H9 (cell line): Measurements from ENCODE around the gene CLEC10A. TPM values are rescaled to one million over a fixed set of nuclear protein-coding genes. Genes with fewer than 3 reads are reported as not detected.

Experiments
- DNase-seq: peaks from one replicate; pipeline ENCODE4 v3.0.0-alpha.2; 2017
- H2AFZ ChIP-seq: one replicate; pipeline ENCODE4 v1.6.1; 2013; ENCODE audit warnings: mild to moderate bottlenecking, low read length, control low read depth, moderate library complexity
- H2AK5ac ChIP-seq: 2 replicates; pipeline ENCODE4 v1.6.1; 2013; ENCODE audit warnings: low read length, control low read depth, mixed read lengths; ENCODE audit not compliant: insufficient read length
- H2BK120ac ChIP-seq: one replicate; pipeline ENCODE4 v1.6.1; 2013; ENCODE audit warnings: low read depth, mild to moderate bottlenecking, low read length, control low read depth, inconsistent platforms; ENCODE audit not compliant: poor library complexity, severe bottlenecking
- H2BK12ac ChIP-seq: 2 replicates; pipeline ENCODE4 v1.6.1; 2013; ENCODE audit warnings: low read length, control low read depth, mixed read lengths, low read depth; ENCODE audit not compliant: insufficient read length
- H2BK15ac ChIP-seq: 2 replicates; pipeline ENCODE4 v1.6.1; 2013; ENCODE audit warnings: low read depth, low read length, control low read depth
- H2BK20ac ChIP-seq: one replicate; pipeline ENCODE4 v1.6.1; 2013; ENCODE audit warnings: low read depth, mild to moderate bottlenecking, low read length, control low read depth, inconsistent platforms; ENCODE audit not compliant: poor library complexity, severe bottlenecking
- H2BK5ac ChIP-seq: 2 replicates; pipeline ENCODE4 v1.6.1; 2013; ENCODE audit warnings: low read length, control low read depth, mixed read lengths; ENCODE audit not compliant: insufficient read length
- H3K14ac ChIP-seq: 2 replicates; pipeline ENCODE4 v1.6.1; 2013; ENCODE audit warnings: low read length, control low read depth; ENCODE audit not compliant: insufficient read depth
- H3K18ac ChIP-seq: 2 replicates; pipeline ENCODE4 v1.6.1; 2013; ENCODE audit warnings: low read depth, mild to moderate bottlenecking, mixed read lengths, low read length, control low read depth; ENCODE audit not compliant: insufficient read length
- H3K23ac ChIP-seq: 2 replicates; pipeline ENCODE4 v1.6.1; 2013; ENCODE audit warnings: low read length, control low read depth, mixed read lengths, low read depth; ENCODE audit not compliant: insufficient read length
- H3K23me2 ChIP-seq: 2 replicates; pipeline ENCODE4 v1.6.1; 2013; ENCODE audit warnings: low read depth, mild to moderate bottlenecking, mixed read lengths, low read length, control low read depth; ENCODE audit not compliant: insufficient read length, poor library complexity, severe bottlenecking
- H3K27ac ChIP-seq: 2 replicates; pipeline ENCODE4 v1.5.1; 2013; ENCODE audit warnings: low read length, control low read depth, mixed read lengths, low read depth; ENCODE audit not compliant: insufficient read length
- H3K27me3 ChIP-seq: 2 replicates; pipeline ENCODE4 v1.6.1; 2013; ENCODE audit warnings: low read length, control low read depth, inconsistent platforms; ENCODE audit not compliant: insufficient read depth
- H3K4ac ChIP-seq: 2 replicates; pipeline ENCODE4 v1.6.1; 2013; ENCODE audit warnings: low read depth, mild to moderate bottlenecking, control low read depth, inconsistent platforms, low read length, moderate library complexity
- H3K4me1 ChIP-seq: 2 replicates; pipeline ENCODE4 v1.6.1; 2013; ENCODE audit warnings: low read length, control low read depth, inconsistent platforms; ENCODE audit not compliant: insufficient read depth
- H3K4me2 ChIP-seq: 2 replicates; pipeline ENCODE4 v1.6.1; 2013; ENCODE audit warnings: low read length, control low read depth, mixed read lengths; ENCODE audit not compliant: insufficient read length, insufficient read depth
- H3K56ac ChIP-seq: 2 replicates; pipeline ENCODE4 v1.6.1; 2013; ENCODE audit warnings: low read depth, mild to moderate bottlenecking, mixed read lengths, low read length, control low read depth; ENCODE audit not compliant: insufficient read length
- H3K79me1 ChIP-seq: 2 replicates; pipeline ENCODE4 v1.6.1; 2013; ENCODE audit warnings: low read depth, mild to moderate bottlenecking, moderate library complexity, low read length, control low read depth, inconsistent platforms; ENCODE audit not compliant: insufficient read depth, poor library complexity, severe bottlenecking
- H3K79me2 ChIP-seq: 2 replicates; pipeline ENCODE4 v1.6.1; 2013; ENCODE audit warnings: low read length, control low read depth, inconsistent platforms; ENCODE audit not compliant: insufficient read depth
- H3K9ac ChIP-seq: 2 replicates; pipeline ENCODE4 v1.6.1; 2013; ENCODE audit warnings: low read length, control low read depth, mixed read lengths; ENCODE audit not compliant: insufficient read length; ENCODE audit errors: extremely low read depth
- H3K9me3 ChIP-seq: one replicate; pipeline ENCODE4 v1.6.1; 2013; ENCODE audit warnings: low read depth, low read length, inconsistent platforms; ENCODE audit not compliant: control insufficient read depth
- H3T11ph ChIP-seq: one replicate; pipeline ENCODE4 v1.6.1; 2013; ENCODE audit warnings: mild to moderate bottlenecking, low read length, control low read depth, inconsistent platforms
- H4K20me1 ChIP-seq: one replicate; pipeline ENCODE4 v1.6.1; 2013; ENCODE audit not compliant: control insufficient read depth, insufficient read length, insufficient read depth
- H4K5ac ChIP-seq: 2 replicates; pipeline ENCODE4 v1.6.1; 2013; ENCODE audit warnings: low read depth, mild to moderate bottlenecking, mixed read lengths, low read length, control low read depth; ENCODE audit not compliant: insufficient read length
- H4K8ac ChIP-seq: replicated peaks from 2 replicates; pipeline ENCODE4 v1.6.1; 2013; ENCODE audit warnings: low read length, control low read depth, mixed read lengths, low read depth; ENCODE audit not compliant: insufficient read length
- H4K91ac ChIP-seq: 2 replicates; pipeline ENCODE4 v1.6.1; 2013; ENCODE audit warnings: low read depth, mild to moderate bottlenecking, moderate library complexity, mixed read lengths, low read length, control low read depth; ENCODE audit not compliant: insufficient read length
- H3K27ac Mint-ChIP-seq, 3 experiments: 2 replicates in 2 of 3; 3 replicates in 1 of 3; pipeline ENCODE4 v1.8.0; 2020 to 2021; ENCODE audit warnings: mixed read lengths in 3 of 3, mild to moderate bottlenecking in 1 of 3, moderate library complexity in 1 of 3
- H3K27me3 Mint-ChIP-seq: 2 replicates; pipeline ENCODE4 v1.8.0; 2021; ENCODE audit warnings: low read depth, mild to moderate bottlenecking, moderate library complexity, mixed read lengths
- H3K36me3 Mint-ChIP-seq, 3 experiments: 2 replicates in 2 of 3; 3 replicates in 1 of 3; pipeline ENCODE4 v1.8.0; 2020 to 2021; ENCODE audit warnings: low read depth in 3 of 3, mixed read lengths in 3 of 3; ENCODE audit not compliant: insufficient read depth in 1 of 3
- H3K4me1 Mint-ChIP-seq, 2 experiments: 2 replicates each; pipeline ENCODE4 v1.8.0; 2020; ENCODE audit warnings: mixed read lengths in 2 of 2
- H3K4me3 Mint-ChIP-seq, 2 experiments: 2 replicates in 1 of 2; 3 replicates in 1 of 2; pipeline ENCODE4 v1.8.0; 2020 to 2021; ENCODE audit warnings: mild to moderate bottlenecking in 2 of 2, mixed read lengths in 2 of 2, moderate library complexity in 1 of 2
- H3K9me3 Mint-ChIP-seq, 2 experiments: 2 replicates in 1 of 2; 3 replicates in 1 of 2; pipeline ENCODE4 v1.8.0; 2020; ENCODE audit warnings: mild to moderate bottlenecking in 2 of 2, mixed read lengths in 2 of 2, moderate library complexity in 1 of 2
- WGBS: extraction: QIAGEN DNeasy Blood & Tissue Kit; methylation state at CpG from one replicate; pipeline ENCODE4 v1.1.7; 2013; ENCODE audit warnings: missing lambda C conversion rate, low lambda C conversion rate, mixed read lengths; ENCODE audit not compliant: insufficient read length; ENCODE audit errors: extremely low coverage; 5-methylcytosine and 5-hydroxymethylcytosine counted together
- total RNA-seq: library from RNA; stranded (reverse); gene quantifications from 2 replicates; pipeline ENCODE4 v1.2.1, GENCODE V29; 2021
- TF ChIP-seq, protein P1 (sequence below): fragments of 200-600 bp; sonication (generic); conservative IDR thresholded peaks from 3 replicates; pipeline ENCODE4 v1.8.0; 2021; ENCODE audit warnings: antibody characterized with exemption, mild to moderate bottlenecking

The CLEC10A gene
- total RNA-seq, 1 experiment from 2014 or later, result not detected

DNA sequence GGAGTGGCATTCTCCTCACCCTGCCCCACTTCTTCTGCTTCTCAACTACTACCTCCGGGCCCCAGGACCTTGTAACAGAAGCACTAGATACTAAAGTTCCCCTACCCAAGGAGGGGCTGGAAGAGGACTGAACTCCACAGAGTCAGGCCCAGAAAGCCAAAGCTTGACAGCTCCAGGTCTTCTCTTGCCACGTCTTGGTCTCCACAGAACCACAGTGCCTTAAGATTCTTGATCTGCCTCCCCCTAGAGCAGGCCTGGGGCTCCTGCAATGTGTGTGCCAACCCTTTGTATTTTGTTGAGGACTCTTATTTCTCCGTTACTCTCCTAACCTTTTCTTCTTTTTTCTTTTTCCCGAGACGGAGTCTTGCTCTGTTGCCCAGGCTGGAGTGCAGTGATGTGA lies 40.2 kb downstream of the CLEC10A start:
- Histone ChIP-seq H3K79me2 (no peaks in the 10 kb centered on the region), H3K23ac (no peak overlapping the region), H3K4ac (no peak overlapping the region), H2BK12ac (no peak overlapping the region), H3K56ac (no peak overlapping the region), H4K91ac (no peak overlapping the region), H2AK5ac (no peak overlapping the region), H2BK15ac (no peak overlapping the region), H2BK120ac (no peak overlapping the region), H3K14ac (no peak overlapping the region), H3K18ac (no peak overlapping the region), H3T11ph (no peak overlapping the region), H2AFZ (no peak overlapping the region), H4K20me1 (no peaks in the 10 kb centered on the region), H3K27ac (no peak overlapping the region), H2BK5ac (no peak overlapping the region), H3K23me2 (peaks cover 38% of the 10 kb centered on the region), H3K9me3 (no peaks in the 10 kb centered on the region), H3K4me1 (no peaks in the 10 kb centered on the region; the same call in 1 of the 2 replicates), H4K8ac (no peak overlapping the region), H3K79me1 (no peaks in the 10 kb centered on the region), H3K27me3 (peaks cover 4% of the 10 kb centered on the region), H4K5ac (no peak overlapping the region), H3K4me2 (no peak overlapping the region), H3K9ac (no peak overlapping the region), H2BK20ac (no peak overlapping the region)
- DNase-seq, result no peak
- peaks cover 67% of the 10 kb centered on the region for H3K27me3 Mint-ChIP-seq
- no peaks in the 10 kb centered on the region for H3K9me3 Mint-ChIP-seq
- peaks cover 26 to 34% of the 10 kb centered on the region in 2 experiments for H3K4me1 Mint-ChIP-seq
- TF ChIP-seq, protein P1, sequence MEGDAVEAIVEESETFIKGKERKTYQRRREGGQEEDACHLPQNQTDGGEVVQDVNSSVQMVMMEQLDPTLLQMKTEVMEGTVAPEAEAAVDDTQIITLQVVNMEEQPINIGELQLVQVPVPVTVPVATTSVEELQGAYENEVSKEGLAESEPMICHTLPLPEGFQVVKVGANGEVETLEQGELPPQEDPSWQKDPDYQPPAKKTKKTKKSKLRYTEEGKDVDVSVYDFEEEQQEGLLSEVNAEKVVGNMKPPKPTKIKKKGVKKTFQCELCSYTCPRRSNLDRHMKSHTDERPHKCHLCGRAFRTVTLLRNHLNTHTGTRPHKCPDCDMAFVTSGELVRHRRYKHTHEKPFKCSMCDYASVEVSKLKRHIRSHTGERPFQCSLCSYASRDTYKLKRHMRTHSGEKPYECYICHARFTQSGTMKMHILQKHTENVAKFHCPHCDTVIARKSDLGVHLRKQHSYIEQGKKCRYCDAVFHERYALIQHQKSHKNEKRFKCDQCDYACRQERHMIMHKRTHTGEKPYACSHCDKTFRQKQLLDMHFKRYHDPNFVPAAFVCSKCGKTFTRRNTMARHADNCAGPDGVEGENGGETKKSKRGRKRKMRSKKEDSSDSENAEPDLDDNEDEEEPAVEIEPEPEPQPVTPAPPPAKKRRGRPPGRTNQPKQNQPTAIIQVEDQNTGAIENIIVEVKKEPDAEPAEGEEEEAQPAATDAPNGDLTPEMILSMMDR, result no peak
- no CpG with 5 or more reads among the region's 5 CpGs for WGBS
- no peak overlapping the region for H3K27ac Mint-ChIP-seq
- no peak overlapping the region for H3K4me3 Mint-ChIP-seq
- no peaks in the 10 kb centered on the region; a peak in 1 of 7 replicates for H3K36me3 Mint-ChIP-seq
